HG02678 (cell line): ENCODE results near the gene CARD19.
A peak's percentile ranks its signal among the peaks of the same experiment; 100 is the strongest.

Experiments used
- ATAC-seq: cut with Tn5 transposase; IDR thresholded peaks from one replicate; pipeline ENCODE4 v1.9.1; 2021; ENCODE audit warnings: mild to moderate bottlenecking, moderate library complexity; ENCODE audit not compliant: unreplicated experiment

Gene CARD19

DNA sequence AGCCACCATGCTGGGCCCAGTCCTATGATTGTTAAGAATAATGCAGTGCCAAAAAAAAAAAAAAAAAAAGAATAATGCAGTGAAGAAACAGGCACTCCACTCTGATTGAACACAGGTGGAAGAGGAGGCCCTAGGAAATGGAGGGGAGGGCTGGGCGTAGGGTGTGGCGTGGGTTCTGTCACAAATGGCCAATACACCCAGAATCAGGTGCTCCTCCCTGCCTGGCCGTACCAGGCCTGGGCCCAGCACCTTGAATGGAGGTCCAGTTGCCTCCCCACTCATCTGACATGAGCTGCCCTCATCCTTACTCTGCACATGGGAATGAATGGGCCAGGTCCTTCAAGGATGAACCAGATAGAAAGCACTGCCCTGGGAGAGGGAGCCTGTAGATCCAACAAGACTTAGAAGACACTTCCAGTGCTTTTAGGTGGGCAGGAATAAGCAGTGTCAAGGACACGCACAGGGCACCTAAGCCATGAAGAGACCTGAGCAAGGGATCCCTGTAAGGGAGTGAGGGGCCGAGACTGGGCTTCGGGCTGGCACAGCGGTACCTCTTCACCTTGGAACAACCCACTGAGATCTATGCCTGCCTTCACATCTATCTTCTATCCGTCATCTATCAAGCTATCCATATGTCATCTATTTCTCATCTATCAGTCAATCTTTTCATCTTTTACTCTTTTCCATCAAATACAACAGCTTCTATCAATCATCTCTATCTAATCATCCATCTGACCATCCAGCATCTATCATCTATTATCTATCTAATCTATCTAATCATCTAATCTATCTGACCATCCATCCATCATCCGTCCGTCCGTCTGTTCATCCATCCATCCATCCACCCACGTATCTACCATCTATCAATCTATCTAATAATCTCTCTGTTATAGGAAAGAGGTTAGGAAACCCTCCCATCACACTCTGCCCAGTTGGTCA is 22.2 kb downstream of the CARD19 start:
- no peak for ATAC-seq

DNA sequence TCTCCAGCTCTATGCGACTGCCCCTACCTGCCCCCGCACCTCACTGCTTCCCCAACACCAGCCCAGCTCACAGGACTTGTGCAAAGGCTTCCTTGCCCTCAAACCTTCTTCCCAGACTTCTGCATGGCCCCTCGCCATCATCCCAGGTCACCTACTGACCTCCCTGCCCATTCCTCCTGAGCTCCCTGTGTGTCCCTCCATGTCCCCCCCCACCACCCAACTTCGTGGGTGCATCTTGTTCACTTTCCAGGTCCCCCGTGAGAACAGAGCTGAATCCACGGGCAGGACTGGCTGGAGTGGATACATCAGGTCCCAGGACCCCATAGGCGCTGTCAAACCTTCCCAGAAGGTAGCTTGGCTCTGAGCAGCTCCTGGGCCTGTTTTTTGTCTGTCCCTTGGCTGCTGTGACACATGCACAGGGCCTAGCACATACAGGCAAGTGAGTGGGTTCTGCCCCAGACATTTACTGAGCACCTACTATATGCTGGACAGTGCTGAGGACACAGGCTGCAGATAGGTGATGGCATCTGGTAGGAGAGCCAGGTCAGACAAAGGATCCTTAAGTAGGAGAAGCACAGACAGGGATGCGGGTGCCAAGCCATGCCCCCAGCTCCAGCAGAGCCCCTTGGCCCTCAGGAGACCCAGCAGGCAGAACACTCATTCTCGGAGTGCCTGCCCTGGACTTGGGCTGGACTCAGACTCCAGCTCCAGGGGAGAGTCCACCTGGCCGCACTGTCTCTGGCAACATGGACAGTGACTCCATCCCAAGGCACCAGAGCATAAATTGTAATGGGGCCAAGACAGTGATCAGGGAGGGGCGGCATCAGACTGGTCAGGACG is 23.1 kb downstream of the CARD19 start:
- ATAC-seq = no peak

DNA sequence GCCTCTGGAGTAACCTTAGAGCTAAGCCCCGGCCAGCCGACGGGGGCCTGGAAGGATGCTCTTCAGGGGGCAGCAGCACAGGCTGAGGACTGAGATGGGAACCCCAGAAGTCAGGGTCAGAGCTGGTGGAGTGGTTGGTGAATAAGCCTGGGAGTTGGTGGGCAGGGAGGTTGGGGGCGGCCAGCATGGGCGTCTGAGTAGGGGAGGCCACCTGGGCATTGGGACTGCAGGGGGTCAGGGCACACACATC is 23.6 kb downstream of the CARD19 start:
- ATAC-seq = no peak

DNA sequence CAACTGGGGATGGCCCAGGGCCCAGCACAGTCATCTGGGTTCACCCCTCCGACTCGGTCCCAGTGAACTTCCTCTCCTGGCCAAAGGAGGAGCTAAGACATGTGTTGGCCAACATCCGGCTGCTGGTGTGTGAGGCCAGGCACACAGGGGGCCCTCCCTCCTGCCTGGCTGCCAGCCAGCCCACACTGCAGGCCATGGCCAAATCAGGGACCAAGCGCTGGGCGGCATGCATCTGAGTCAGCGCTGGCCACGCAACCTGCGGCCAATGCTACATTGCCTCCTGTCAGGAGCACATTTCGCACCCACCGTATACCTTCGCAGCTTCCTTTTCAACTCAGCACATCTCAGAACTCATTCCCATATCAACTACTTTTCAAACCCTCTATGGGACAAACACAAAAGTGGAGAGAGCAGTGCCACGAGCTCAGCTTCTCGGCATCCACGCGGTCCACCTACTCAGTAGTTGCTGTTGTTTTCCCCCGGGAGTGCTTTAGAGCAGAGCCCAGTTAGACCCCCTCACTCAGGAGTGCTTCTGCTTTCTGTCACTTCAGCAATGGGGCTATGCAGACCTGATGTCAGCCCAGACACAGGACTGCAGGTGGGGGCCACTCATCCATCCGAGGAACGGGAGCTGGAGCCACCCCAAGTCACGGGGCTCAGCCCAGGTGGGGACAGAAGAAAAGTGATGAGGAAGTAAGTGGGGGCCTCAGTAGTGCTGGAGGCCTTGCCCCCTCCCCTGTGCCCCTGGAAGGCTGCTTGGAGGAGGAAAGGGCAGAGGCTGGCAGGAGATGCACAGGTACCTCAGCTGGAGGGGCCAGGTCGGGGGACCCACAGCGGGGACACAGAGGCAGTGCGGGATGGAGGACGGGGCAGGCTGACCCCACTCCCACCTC is 24.2 kb downstream of the CARD19 start:
- ATAC-seq = peak; percentile 96

DNA sequence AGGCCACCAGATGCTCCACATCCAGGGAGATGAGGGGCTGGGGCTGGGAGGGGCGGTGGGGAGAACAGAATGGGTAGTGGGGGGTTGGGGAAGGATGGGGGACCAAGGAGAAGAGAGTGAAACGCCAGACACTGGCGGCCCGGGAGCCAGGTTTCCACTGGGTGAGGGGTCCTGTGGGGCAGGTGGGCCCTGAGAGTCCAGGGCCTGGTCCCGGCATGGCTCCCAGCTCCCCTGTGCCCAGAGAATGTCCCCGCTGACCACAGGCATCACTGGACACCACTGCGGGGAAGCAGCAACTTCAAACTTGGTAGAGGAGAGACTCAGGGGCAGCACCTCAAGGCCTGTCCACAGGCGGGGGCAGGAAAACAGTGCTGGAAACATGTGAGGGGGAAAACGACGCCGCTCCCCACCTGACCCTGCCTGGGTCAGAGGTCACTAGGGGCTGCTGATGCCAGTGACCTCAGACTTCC is 24.9 kb downstream of the CARD19 start:
- no peak for ATAC-seq

DNA sequence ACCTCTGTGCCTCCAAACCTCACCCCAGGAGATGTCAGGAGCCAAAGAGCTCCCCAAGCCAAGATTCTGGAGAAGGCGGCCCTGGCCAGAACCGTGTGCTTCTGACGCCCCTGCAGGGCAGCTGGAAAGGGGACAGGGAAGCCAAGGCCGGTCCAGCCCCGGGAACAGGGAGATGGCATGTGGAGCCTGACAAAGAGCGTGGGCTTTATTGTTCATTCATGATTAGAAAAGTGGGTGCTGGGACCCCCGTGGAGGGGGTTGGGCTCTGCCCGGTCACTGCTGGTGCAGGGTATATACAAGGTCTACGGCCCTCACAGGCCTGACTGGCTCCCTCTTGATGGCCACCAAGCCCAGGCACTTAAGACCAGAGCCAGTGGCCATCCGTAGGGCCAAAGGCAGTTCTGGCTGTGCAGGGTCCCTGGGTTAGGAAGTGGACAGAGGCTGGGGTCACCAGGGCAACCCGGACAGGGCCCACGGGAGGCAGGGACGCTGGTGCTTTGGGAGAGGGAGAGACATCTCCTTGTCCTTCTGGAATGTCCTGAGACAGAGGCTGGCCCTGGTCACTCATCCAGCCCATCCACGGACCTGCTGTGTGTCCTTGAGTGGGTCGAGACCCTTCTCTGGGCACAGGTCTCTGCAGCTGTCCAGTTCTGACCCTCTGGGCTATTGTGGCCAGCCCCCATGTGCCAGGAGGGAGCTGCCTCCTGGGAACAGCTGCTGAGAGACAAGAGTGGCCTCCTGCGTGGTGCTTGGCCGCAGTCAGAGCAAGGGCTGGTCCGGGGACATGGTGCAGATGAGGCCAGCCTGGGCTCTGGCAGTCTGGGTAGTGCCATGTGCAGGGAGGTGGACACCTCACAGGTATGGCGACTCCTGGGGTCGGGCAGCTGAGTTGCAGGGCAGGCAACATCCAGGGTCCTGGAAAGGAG is 25.6 kb downstream of the CARD19 start:
- ATAC-seq = no peak

DNA sequence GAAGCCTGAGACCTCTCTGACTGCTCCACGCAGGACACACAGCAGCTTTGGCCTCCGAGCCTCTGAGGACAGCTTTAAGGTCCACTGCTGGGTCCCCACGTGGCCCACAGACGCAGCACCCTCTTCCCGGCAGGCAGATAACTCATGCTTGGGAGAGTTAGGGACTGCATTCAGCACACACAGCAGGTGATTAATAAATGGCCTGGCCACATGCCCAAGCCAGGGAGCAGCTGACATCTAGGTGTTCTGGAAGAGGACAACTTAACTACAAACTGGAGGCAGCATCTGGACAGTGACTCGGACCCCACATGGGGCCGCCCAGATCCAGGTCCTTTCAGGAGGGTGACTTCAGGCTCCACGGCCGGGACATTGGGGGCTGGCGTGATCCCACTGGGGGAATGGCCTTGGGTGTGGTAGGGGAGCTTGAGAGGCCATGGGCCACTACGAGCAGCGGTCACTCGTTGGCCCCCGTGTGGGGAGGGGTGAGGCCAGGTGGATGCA is 26.8 kb downstream of the CARD19 start:
- ATAC-seq = no peak

DNA sequence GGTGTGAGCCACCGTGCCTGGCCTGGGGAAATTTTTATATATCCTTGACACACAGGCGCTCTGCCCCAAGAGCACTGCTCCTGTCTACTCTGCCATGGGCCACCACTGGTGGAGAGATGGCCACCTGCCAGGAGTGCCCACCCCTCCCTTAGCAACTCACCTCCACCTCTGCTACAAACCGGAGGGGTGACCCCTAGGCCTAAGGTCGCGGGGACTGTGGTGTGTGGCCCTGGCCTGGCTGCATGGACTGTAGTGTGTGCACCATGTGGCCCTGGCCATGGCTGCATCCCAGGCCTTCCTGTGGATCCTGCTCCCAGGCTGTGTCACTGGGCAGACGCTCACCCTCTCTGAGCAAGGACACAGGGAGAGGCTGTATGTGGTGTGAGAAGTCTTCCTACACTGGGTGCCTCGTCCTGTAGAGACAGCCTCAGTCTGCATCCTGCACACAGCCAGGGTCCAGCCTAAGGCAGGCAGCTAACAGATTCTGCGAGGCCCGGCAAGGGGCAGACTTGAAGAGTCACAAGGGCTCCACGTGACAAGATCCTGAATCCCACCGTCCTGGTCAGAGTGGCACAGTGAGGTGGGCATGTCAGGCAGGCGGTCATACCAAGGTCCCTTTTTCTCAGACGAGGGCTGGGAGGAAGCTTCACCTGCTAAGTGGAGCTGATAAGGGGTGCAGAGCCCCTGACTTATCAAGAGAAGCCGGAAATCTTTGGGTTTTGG is 27.7 kb downstream of the CARD19 start:
- no peak for ATAC-seq

DNA sequence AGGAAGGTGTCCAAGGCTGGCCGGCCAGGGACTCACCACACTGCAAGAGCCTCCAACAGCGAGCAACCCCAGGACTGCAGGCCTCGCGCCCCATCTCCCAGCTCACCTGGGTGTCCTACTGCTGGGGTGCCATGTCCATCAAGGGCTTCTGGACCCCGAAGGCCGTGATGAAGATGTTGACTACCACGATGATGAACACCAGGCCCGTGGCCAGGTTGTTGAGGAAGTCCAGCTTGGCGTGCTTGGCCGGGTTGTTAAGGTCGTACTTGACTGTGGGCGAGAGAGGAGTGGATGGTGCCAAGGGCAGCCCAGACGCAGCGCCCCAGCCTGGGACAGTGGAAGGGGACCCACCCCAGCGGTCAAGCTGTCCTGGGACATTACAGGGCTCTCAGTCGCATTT is 28.8 kb downstream of the CARD19 start:
- no peak for ATAC-seq

DNA sequence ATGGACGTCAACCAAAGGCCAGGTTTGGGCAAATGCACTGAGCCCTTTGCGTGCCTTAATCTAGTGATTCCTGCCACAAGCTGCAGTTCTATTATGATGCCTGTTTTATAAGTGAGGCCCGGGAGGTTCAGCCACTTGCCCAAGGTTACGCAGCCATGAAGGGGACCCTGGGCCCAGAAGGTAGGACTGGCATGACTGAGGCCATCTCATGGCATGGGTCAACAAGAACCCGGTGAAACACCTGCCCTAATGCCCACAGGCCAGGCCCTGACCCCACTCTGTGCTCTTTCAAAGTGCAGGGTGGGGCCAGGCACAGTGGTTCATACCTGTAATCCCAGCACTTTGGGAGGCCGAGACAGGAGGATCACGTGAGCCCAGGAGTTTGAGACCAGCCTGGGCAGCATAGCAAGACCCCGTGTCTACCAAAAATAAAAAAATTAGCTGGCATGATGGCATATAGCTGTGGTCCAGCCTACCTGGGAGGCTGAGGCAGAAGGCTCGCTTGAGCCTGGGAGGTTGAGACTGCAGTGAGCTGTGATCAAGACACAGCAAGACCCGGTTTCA is 29.4 kb downstream of the CARD19 start:
- no peak for ATAC-seq

DNA sequence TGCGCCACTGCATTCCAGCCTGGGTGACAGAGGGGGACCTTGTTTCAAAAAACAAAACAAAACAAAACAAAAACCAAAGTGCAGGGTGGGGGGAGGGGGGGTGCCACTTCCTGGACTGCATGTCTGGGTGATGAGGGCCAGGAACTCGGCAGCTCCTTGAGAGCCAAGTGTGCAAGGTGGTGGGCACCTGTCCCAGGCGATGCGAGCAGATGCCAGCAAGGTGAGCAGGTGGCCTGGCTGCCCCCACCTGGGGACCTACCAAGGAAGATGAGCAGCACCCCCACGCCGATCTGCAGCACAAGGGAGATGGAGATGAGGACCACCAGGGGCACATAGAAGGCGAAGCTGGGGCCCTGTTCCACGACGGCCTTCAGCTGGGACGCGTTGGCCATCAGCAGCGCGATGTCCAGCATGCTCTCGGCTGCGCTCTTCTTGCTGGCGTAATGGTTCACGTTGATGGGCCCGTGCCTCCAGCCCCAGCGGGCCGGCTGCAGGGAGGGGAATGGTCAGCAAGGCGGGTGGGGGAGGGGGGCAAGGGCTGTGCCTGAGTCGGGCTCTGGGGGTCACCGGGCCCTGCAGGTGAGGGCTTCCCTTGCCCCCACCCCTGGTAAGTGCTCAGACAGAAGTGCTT is 30.2 kb downstream of the CARD19 start:
- ATAC-seq = no peak

DNA sequence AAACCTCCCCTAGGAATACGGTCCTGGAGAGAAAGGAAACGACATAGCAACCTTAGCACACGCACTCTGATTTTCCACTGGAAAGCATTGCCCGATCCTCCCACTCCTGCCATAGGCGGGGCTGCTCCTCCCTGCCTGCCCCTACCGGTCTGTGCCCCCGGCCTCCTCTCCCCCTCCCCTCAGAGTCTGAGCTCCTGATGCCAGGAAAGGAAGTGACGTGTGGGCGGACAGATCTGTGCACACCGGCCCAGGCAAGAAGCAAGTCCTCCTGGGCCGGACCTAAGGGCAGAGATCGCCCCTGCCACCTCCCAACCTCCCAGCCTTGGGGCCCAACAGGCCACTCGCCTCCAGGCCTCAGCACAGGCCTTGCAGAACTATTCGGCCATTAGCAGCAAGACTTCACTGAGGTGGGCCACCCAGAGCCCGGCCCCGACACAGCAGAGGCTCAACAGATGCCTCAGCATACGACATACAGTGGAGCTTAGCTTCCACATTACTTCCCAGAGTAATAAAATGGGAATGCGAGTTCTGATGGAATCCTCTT is 30.9 kb downstream of the CARD19 start:
- no peak for ATAC-seq

DNA sequence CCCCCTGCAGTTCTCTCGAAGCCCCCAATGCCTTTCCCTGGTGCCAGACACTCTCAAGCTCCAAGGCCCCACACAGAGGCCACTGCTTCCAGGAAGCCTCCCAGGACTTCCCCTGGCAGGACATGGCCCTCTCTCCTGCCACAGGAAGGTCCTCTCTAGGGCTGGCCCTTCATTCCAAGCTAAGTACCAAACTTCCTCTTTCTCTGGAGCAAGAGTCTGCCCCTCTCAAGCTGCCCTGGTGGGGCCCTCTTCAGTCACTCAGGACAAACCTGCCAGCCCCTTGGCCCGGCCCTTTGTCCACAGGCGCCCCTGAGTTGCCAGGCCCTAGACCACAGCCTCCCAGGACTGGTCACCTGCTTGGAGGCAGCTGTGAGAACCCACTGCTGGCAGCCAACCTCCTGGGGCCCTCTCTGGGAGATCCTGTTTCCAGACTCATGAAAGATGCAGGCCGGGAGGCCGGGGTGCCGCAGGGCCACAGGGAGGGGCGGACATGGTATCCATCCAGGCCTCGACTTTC is 31.4 kb downstream of the CARD19 start:
- ATAC-seq = no peak

DNA sequence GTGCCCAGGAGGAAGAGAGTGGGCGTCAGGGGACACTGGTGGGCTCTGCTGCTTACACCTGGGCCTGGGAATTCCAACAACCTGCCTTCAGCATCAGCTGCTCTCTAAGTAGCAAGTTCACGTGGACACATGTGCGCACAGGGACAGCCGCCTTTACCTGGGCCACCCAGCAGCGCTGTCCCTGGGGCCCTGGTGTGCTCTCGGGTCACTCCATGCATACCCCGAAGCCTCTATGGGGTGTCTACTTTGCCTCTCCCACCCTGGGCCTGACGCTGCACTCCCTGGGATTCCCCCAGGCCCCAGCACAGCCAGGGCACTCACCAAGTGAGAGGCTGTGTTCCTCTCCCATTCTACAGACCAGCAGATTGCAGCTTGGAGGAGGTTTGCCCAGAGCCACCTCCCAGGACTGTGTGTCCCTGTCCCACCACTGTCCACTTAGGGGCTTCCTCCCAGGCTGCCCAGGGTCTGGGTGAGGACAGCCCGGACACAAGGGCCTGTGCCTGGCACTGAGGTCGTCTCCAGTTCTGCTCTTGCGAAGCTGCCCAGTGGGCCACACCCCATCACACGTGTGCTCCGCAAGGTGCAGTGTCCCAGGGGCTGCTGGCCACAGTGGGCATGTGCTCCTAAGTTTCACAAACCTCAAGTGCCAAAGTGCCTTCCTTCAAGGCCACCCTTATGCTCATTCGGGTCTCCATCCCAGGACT is 32.1 kb downstream of the CARD19 start:
- ATAC-seq = no peak

DNA sequence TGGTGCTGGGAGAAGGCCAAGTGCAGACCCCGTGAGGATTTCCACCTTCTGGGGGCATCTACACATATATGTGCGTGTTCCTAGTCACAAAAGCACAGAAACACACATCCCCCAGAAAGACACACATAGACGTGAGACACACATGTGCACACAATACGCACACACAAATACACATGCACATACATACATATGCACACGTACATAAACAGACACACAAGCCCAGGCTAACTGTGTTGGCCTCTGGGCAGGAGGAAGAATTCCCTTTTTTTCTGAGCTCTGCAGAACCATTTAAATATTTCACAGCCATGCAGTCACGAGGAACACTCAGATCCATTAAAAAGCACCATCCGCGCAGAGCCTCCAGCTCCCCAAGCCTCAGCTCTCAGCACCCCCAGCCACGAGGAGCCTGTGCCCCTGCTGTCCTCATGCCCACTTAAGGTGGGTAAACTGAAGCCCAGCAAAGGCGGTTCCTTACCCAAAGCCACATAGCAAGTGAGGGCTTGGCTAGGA is 32.8 kb downstream of the CARD19 start:
- no peak for ATAC-seq

DNA sequence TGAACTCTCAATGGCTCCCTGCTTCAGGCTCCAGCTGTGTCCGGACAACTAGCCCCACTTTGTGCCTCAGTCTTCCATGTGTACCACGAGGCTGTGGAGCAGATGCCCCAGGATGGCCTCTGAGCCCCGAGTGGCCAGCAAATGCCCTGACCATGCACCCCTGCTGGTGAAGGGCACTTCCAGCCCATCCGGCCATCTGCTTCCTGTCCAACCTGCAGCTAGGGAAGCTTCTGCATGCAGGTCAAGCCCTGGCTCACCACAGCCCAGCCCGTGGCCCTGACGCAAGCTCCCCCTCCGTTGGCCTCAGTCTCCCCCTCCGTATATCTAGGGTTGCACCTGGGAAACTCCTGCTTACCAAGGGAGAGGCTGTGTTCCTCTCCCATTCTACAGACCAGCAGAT is 33.3 kb downstream of the CARD19 start:
- no peak for ATAC-seq
